Measurements from ENCODE around the gene ZNF266.

DNA sequence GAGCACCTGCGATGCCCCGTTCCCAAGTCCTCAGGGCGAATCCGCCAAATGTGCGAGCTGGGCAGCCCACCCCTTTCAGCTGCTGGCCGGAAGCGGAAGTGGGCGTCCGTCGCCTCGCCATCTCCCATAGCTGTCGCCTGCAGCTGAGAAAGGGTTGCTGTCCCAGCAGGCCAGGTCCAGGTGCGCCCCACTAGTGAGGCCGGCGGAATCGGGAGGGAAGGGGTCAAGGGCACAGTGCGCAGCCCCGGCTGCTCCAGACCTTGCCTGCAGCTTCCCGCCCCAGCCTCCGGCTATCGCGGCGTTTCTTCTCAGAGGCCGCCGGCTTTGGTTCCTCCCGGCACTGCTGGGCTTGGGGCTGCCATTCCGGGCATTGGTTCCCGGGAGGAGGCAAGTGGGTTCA is 72.5 kb downstream of the ZNF266 start, which contains the start of gene ZNF177:
- TF ChIP-seq, protein P1, sequence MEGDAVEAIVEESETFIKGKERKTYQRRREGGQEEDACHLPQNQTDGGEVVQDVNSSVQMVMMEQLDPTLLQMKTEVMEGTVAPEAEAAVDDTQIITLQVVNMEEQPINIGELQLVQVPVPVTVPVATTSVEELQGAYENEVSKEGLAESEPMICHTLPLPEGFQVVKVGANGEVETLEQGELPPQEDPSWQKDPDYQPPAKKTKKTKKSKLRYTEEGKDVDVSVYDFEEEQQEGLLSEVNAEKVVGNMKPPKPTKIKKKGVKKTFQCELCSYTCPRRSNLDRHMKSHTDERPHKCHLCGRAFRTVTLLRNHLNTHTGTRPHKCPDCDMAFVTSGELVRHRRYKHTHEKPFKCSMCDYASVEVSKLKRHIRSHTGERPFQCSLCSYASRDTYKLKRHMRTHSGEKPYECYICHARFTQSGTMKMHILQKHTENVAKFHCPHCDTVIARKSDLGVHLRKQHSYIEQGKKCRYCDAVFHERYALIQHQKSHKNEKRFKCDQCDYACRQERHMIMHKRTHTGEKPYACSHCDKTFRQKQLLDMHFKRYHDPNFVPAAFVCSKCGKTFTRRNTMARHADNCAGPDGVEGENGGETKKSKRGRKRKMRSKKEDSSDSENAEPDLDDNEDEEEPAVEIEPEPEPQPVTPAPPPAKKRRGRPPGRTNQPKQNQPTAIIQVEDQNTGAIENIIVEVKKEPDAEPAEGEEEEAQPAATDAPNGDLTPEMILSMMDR (conservative IDR thresholded peaks at IDR 0.05; ENCODE audit: low read length), result no peak
- no peak for TF ChIP-seq EZH2phosphoT487 (IDR thresholded peaks at IDR 0.05; ENCODE audit: borderline replicate concordance, low read depth, low read length)

All from OCI-LY7 (cell line).